Measurements from ENCODE around the gene GATA5. TPM values are rescaled to one million over a fixed set of nuclear protein-coding genes. Genes with fewer than 3 reads are reported as not detected.

GATA5 gene
- total RNA-seq, 2 donors from 2014 or later, result 2.5 to 6.7 TPM

GRCh38 chr20:62437496-62437895 is 38.3 kb downstream of the GATA5 start:
- no peak for DNase-seq
- no peaks in the 10 kb centered on the region for H3K36me3 Mint-ChIP-seq (ENCODE audit: low read depth)
- Histone ChIP-seq H3K9me3 (ENCODE audit: control insufficient read depth, low read length) (no peaks in the 10 kb centered on the region), H3K36me3 (ENCODE audit: control insufficient read depth, insufficient read depth, low read length) (no peaks in the 10 kb centered on the region), H3K4me1 (ENCODE audit: control insufficient read depth, insufficient read depth, low read length) (no peaks in the 10 kb centered on the region), H3K9ac (ENCODE audit: extremely low read depth, low read length, poor library complexity, severe bottlenecking) (no peak overlapping the region), H3K27me3 (ENCODE audit: control insufficient read depth, insufficient read depth, low read length, poor library complexity, severe bottlenecking) (no peaks in the 10 kb centered on the region), H3K4me3 (ENCODE audit: low read length) (no peak overlapping the region), H3K27ac (ENCODE audit: low read depth, low read length) (no peak overlapping the region)
- H3K27me3 Mint-ChIP-seq (ENCODE audit: insufficient read depth), result peaks cover 5% of the 10 kb centered on the region
- H3K4me1 Mint-ChIP-seq, result no peaks in the 10 kb centered on the region
- H3K27ac Mint-ChIP-seq, result no peak overlapping the region
- 90 to 94% methylated on average over 10 to 12 of the region's 12 CpGs for WGBS, 2 experiments (ENCODE audit: insufficient coverage in 1 of 2, insufficient read length in 1 of 2)
- H3K9me3 Mint-ChIP-seq, result no peaks in the 10 kb centered on the region
- TF ChIP-seq CTCF (conservative IDR thresholded peaks at IDR 0.05), result no peak
- no peak overlapping the region for H3K4me3 Mint-ChIP-seq

- 94 to 100% methylated on average over 2 to 3 of the region's 3 CpGs for WGBS, 2 experiments (ENCODE audit: insufficient coverage in 1 of 2, insufficient read length in 1 of 2)
- Histone ChIP-seq H3K27ac (ENCODE audit: low read depth, low read length) (no peak overlapping the region), H3K4me1 (ENCODE audit: control insufficient read depth, insufficient read depth, low read length) (no peaks in the 10 kb centered on the region), H3K9me3 (ENCODE audit: control insufficient read depth, low read length) (no peaks in the 10 kb centered on the region), H3K27me3 (ENCODE audit: control insufficient read depth, insufficient read depth, low read length, poor library complexity, severe bottlenecking) (no peaks in the 10 kb centered on the region), H3K36me3 (ENCODE audit: control insufficient read depth, insufficient read depth, low read length) (no peaks in the 10 kb centered on the region), H3K4me3 (ENCODE audit: low read length) (no peak overlapping the region), H3K9ac (ENCODE audit: extremely low read depth, low read length, poor library complexity, severe bottlenecking) (no peak overlapping the region)
- no peak for DNase-seq
- no peaks in the 10 kb centered on the region for H3K9me3 Mint-ChIP-seq
- H3K27me3 Mint-ChIP-seq (ENCODE audit: insufficient read depth), result peaks cover 5% of the 10 kb centered on the region
- H3K27ac Mint-ChIP-seq, result no peak overlapping the region
- no peaks in the 10 kb centered on the region for H3K36me3 Mint-ChIP-seq (ENCODE audit: low read depth)
- no peak overlapping the region for H3K4me3 Mint-ChIP-seq
- no peak for TF ChIP-seq CTCF (conservative IDR thresholded peaks at IDR 0.05)
- H3K4me1 Mint-ChIP-seq, result no peaks in the 10 kb centered on the region
These were observed 39.1 kb downstream of the GATA5 start for GRCh38 chr20:62436692-62437091.

DNA sequence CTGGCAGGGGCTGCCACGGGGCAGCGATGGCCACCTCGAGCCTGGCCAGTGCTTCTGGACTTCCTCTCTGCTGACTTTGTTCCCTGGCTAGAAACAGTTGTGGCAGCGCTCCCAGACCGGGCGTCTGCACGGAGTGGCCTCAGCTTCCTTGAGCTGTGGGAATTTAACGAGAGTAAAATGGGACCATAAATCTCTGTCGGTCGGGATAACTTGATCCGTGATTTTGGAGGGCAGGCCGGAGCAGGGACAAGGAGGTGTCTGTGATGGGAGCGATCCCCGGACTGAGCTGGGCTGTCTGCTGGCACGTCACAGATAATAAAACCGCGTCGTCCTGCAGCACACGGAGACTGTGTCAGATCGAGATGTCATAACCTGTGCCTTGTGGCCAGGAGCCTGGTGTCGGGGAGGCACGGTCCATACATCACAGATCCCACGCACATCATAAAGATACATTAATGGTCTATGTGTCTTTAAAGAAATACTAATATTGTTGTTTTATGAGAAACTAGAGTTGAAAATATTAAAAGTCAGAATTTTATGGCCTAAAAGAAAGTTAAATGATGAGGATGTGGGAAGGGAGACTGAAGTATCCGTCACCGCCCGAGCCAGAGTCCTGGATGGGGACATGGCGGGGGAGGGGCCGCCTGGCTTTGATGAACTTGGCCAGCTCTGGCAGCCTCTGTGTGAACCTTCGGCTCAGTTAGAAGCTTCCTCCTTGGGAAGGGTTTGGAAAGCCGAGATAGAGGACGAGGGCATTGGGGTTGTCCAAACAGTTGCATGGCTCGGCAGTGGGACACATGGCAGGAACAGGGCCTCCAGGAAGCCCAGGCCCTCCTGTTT is 41.9 kb downstream of the GATA5 start:
- no peak overlapping the region for H3K4me3 Mint-ChIP-seq

More for the DNA sequence above, 41.9 kb downstream of the GATA5 start:
- WGBS, 2 experiments (ENCODE audit: insufficient coverage in 1 of 2, insufficient read length in 1 of 2), result 87 to 88% methylated on average over 21 to 31 of the region's 32 CpGs
- Mint-ChIP-seq H3K27me3 (ENCODE audit: insufficient read depth) (peaks cover 8% of the 10 kb centered on the region), H3K4me1 (peaks cover 7% of the 10 kb centered on the region), H3K36me3 (ENCODE audit: low read depth) (no peaks in the 10 kb centered on the region), H3K9me3 (no peaks in the 10 kb centered on the region), H3K27ac (no peak overlapping the region)
- no peak overlapping the region for H3K4me3 ChIP-seq (ENCODE audit: low read length)
- no peak for TF ChIP-seq CTCF (conservative IDR thresholded peaks at IDR 0.05)
- H3K27me3 ChIP-seq (ENCODE audit: control insufficient read depth, insufficient read depth, low read length, poor library complexity, severe bottlenecking), result peaks cover 8% of the 10 kb centered on the region
- H3K9me3 ChIP-seq (ENCODE audit: control insufficient read depth, low read length), result no peaks in the 10 kb centered on the region
- H3K27ac ChIP-seq (ENCODE audit: low read depth, low read length), result no peak overlapping the region
- H3K9ac ChIP-seq (ENCODE audit: extremely low read depth, low read length, poor library complexity, severe bottlenecking), result no peak overlapping the region
- H3K4me1 ChIP-seq (ENCODE audit: control insufficient read depth, insufficient read depth, low read length), result peaks cover 10% of the 10 kb centered on the region
- DNase-seq, result no peak
- no peaks in the 10 kb centered on the region for H3K36me3 ChIP-seq (ENCODE audit: control insufficient read depth, insufficient read depth, low read length)
